ENCODE results near the gene MYBPC2. TPM values are rescaled to one million over a fixed set of nuclear protein-coding genes. Genes with fewer than 3 reads are reported as not detected.
A peak's percentile ranks its signal among the peaks of the same experiment; 100 is the strongest.

The MYBPC2 gene
- total RNA-seq, 1 donor from 2014 or later, result not detected

DNA sequence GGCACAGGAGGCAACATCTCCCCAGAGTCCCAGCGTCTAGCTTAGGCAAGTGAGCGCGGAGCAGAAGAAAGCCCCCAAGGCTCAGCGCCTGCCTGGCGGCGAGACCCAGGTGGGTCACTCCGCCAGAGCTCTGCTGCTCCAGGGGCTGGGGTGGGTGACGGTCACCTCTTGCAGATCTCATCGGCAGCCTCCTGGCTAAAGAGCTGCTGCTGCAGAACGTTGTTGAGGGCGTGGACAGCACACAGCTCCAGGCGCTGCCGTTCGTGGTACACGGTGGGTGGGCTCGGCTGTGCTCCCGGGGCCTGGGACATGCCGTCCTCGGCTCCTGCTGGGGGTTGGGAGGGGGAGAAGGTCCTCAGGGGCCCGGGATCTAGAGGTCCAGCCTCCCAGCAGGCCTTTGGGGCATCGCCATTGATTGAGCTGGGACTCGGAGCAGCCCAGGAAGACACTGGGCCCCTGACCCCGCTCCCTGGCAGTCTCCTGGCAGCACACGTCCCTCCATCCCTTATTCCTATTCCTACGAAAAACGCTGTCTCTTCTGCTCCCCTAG lies 77.5 kb downstream of the MYBPC2 start:
- DNase-seq (ENCODE audit: extremely low spot score in 2 of 2), result no peak
- TF ChIP-seq, protein P1, sequence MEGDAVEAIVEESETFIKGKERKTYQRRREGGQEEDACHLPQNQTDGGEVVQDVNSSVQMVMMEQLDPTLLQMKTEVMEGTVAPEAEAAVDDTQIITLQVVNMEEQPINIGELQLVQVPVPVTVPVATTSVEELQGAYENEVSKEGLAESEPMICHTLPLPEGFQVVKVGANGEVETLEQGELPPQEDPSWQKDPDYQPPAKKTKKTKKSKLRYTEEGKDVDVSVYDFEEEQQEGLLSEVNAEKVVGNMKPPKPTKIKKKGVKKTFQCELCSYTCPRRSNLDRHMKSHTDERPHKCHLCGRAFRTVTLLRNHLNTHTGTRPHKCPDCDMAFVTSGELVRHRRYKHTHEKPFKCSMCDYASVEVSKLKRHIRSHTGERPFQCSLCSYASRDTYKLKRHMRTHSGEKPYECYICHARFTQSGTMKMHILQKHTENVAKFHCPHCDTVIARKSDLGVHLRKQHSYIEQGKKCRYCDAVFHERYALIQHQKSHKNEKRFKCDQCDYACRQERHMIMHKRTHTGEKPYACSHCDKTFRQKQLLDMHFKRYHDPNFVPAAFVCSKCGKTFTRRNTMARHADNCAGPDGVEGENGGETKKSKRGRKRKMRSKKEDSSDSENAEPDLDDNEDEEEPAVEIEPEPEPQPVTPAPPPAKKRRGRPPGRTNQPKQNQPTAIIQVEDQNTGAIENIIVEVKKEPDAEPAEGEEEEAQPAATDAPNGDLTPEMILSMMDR (IDR thresholded peaks at IDR 0.05), result no peak
- TF ChIP-seq POLR2A (IDR thresholded peaks at IDR 0.05) (no peak), POLR2AphosphoS5 (IDR thresholded peaks at IDR 0.05; ENCODE audit: insufficient read depth in 1 of 2, low read depth in 1 of 2) (no peak)
- no peaks in the 10 kb centered on the region for H3K9me3 ChIP-seq
- no peaks in the 10 kb centered on the region for H3K27me3 ChIP-seq
- H3K4me1 ChIP-seq, result peaks cover 10% of the 10 kb centered on the region
- no peaks in the 10 kb centered on the region for H3K36me3 ChIP-seq
- H3K27ac ChIP-seq, result peak overlapping the region; percentile 91
- peak overlapping the region; percentile 64 to 80 for H3K4me3 ChIP-seq
- intact Hi-C loops (cut with DNase I), result no loop called here

DNA sequence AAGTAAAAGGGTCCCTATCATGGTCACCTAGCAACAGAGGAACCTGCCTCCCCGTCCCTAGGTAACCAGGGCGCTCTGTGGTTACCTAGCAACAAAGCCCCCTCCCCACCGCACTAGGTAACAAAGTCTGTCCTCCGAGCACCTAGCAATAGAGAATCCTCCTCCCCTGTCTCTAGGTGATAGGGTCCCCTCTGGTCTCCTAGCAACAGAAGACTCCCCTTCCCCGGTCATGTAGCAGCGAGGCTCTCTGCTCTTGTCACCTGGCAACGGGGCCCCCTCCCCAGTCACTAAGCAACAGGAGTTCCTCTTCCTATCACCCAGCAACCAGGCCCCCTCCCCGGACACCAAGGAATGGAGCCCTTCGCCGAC lies 78.0 kb downstream of the MYBPC2 start:
- Histone ChIP-seq H3K36me3 (no peaks in the 10 kb centered on the region), H3K4me3 (peak overlapping the region; percentile 64 to 80), H3K4me1 (peaks cover 10% of the 10 kb centered on the region), H3K27me3 (no peaks in the 10 kb centered on the region), H3K9me3 (no peaks in the 10 kb centered on the region), H3K27ac (peak overlapping the region; percentile 91)
- no peak for DNase-seq (ENCODE audit: extremely low spot score in 2 of 2)
- intact Hi-C loops (cut with DNase I), result no loop called here
- TF ChIP-seq POLR2AphosphoS5 (IDR thresholded peaks at IDR 0.05; ENCODE audit: insufficient read depth in 1 of 2, low read depth in 1 of 2) (no peak), POLR2A (IDR thresholded peaks at IDR 0.05) (no peak)
- TF ChIP-seq, protein P1 (IDR thresholded peaks at IDR 0.05), result no peak

DNA sequence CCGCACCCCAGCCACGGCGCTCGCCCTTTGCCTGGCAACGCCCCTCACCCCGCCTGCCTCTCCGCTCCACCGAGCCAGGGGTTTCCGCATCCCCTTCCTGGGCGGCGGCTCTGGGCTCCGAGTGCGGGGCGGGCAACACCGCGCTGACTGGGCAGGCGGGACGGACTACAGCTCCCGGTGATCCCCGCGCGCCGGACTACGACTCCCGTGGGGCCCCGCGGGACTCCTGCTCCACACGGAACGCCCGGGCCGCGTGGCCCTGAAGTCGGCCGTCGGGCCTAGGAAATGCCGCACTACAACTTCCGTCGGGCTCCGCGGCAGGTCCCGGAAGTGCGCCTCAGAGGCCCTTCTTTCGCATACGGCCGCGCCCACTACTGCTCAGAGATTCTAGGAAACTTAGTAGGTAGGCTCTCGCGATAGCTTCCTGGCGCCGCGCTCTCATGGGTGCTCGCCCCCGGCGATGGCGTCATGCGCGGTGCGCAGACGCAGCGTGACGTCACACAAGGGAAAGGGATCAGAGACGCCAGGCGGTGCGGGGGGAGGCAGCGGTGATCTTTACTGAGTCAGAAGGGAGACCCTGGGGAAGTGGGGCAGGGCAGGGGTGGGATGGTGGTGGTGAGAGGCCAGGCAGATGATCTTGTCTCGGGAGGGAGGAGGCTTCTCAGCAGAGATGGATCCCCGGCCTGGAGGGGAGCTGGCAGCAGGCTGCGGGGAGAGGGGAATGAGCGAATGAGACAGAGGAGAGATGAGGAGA lies 78.6 kb downstream of the MYBPC2 start, which contains the start of gene JOSD2:
Gene JOSD2 (minus strand): TSS at position 123 of the 754 bp plus-strand sequence. CDS start 760 bp downstream, outside the sequence.
- intact Hi-C loops (cut with DNase I), result no loop called here
- Histone ChIP-seq H3K36me3 (no peaks in the 10 kb centered on the region), H3K27ac (peak within 1 kb of the TSS; percentile 91), H3K9me3 (no peaks in the 10 kb centered on the region), H3K4me1 (peaks cover 10% of the 10 kb centered on the region), H3K4me3 (peak within 1 kb of the TSS; percentile 64 to 80), H3K27me3 (no peaks in the 10 kb centered on the region)
- DNase-seq (ENCODE audit: extremely low spot score in 2 of 2), result peak in 1 of 2 donors; percentile 99
- TF ChIP-seq POLR2A (IDR thresholded peaks at IDR 0.05) (peak in 1 of 2 donors; percentile 38), POLR2AphosphoS5 (IDR thresholded peaks at IDR 0.05; ENCODE audit: insufficient read depth in 1 of 2, low read depth in 1 of 2) (peak; percentile 92 to 98)
- TF ChIP-seq, protein P1 (IDR thresholded peaks at IDR 0.05), result no peak

DNA sequence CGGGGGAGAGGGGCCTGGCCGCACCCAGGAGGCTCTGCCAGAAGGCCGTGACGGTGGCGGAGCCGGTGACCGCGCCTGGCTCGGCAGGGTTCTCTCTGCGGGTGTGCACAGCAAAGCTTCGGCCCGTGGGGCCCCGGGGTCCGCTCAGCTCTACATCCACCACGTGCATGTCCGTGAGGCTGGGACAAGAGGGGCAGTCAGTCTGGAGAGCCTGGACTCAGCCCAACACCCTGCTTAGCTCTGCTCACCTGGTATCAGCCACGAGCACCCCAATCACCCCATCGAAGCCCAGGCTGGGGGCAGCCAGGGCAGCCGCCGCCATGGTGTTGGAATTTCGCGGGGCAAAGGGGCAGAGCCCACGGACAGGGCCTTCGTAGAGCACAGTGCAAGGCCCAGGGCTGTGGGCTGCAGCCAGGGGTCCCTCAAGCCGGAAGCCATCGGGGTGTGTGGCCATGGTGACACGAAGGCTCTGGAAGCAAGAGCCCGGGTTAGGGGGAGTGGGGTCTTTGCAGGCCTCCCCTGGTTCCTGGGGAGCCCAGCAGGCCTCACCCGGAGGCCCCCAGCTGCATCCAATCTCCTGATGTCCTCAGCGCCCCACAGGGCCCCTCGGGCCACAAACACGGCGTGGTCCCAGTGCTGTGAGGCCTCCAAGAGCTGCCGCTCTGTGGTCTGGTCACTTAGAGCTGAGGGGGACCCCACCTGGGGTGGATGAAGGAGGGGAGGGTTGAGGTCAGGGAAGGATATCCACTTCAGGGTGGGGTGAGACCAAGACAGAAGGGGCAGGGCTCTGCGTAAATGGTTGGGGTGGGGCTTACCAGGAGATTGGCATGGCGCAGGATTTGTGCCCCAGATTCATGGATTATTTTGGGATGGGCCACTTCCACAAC lies 79.7 kb downstream of the MYBPC2 start:
- Histone ChIP-seq H3K36me3 (no peaks in the 10 kb centered on the region), H3K27me3 (no peaks in the 10 kb centered on the region), H3K4me1 (peaks cover 10% of the 10 kb centered on the region), H3K9me3 (no peaks in the 10 kb centered on the region), H3K4me3 (peak overlapping the region in 1 of 2 donors; percentile 64), H3K27ac (no peak overlapping the region)
- TF ChIP-seq, protein P1 (IDR thresholded peaks at IDR 0.05), result no peak
- TF ChIP-seq POLR2AphosphoS5 (IDR thresholded peaks at IDR 0.05; ENCODE audit: insufficient read depth in 1 of 2, low read depth in 1 of 2) (no peak), POLR2A (IDR thresholded peaks at IDR 0.05) (no peak)
- intact Hi-C loops (cut with DNase I), result no loop called here
- no peak for DNase-seq (ENCODE audit: extremely low spot score in 2 of 2)

Measured in vagina (tissue), 2 donors.